ENCODE data around the gene SLC6A9.

DNA sequence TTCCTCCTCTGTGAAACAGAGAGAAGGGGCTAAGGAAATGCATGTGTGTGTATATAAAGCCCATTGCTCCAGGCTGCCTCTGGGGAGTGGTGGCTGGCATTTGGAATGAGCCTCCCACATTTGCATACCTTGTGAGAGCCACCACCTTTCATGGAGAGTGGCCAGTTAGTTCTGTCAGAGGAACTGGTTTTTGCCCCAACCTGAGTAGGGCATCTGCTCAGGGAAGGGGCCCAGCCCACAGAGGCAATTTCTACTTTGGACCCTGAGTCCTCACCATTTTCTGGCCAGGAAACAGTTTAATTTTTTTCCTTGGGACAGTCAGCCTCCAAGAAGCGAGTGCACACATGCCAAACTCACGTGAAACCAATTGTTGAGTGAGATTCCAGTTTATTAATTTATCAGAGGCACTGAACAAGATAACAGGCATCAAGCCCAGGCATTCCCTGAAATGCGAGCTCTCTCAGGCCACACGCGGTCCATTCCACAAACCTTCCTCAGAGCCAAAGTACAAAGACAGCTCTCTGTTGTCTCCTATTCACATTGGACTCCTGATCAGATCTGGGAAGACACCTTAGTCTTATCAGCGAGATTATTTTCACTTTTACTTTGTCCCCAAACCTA, 1.0 kb upstream of the SLC6A9 start:
- TF ChIP-seq, protein P1, sequence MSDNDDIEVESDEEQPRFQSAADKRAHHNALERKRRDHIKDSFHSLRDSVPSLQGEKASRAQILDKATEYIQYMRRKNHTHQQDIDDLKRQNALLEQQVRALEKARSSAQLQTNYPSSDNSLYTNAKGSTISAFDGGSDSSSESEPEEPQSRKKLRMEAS (IDR thresholded peaks at IDR 0.05): no peak
- TF ChIP-seq YY1 (IDR thresholded peaks at IDR 0.05; ENCODE audit: low read depth): no peak
- TF ChIP-seq ZBTB7A (IDR thresholded peaks at IDR 0.05; ENCODE audit: low read depth): no peak
- no peak for TF ChIP-seq CEBPB (IDR thresholded peaks at IDR 0.05)
